ENCODE data around the gene GPALPP1.

- no peak for TF ChIP-seq CTCF (IDR thresholded peaks at IDR 0.05)
- TF ChIP-seq POLR2A (IDR thresholded peaks at IDR 0.05), result no peak
These were observed 35.1 kb upstream of the GPALPP1 start for GRCh38 chr13:44954224-44954623.
